ENCODE data around the gene SLC22A3.

SLC22A3 gene

GRCh38 chr6:160421854-160422253, 73.7 kb downstream of the SLC22A3 start:
- Histone ChIP-seq H3K4me1 (ENCODE audit: control insufficient read depth in 2 of 2, insufficient read depth in 2 of 2, low read length in 2 of 2) (no peaks in the 10 kb centered on the region), H3K36me3 (ENCODE audit: control insufficient read depth in 2 of 2, insufficient read depth in 2 of 2, low read length in 2 of 2) (no peaks in the 10 kb centered on the region), H3K27me3 (ENCODE audit: control insufficient read depth in 2 of 2, insufficient read depth in 2 of 2, low read length in 2 of 2) (no peaks in the 10 kb centered on the region), H3K9ac (ENCODE audit: low read depth in 1 of 2, low read length in 2 of 2) (no peak overlapping the region), H3K9me3 (ENCODE audit: control insufficient read depth in 2 of 2, low read length in 2 of 2) (no peaks in the 10 kb centered on the region), H3K4me3 (ENCODE audit: low read length in 2 of 2) (no peak overlapping the region), H3K27ac (ENCODE audit: low read depth in 2 of 2, low read length in 2 of 2) (no peak overlapping the region)

- H3K9ac ChIP-seq (ENCODE audit: low read depth in 1 of 2, low read length in 2 of 2), result no peak overlapping the region
- H3K27me3 ChIP-seq (ENCODE audit: control insufficient read depth in 2 of 2, insufficient read depth in 2 of 2, low read length in 2 of 2), result no peaks in the 10 kb centered on the region
Measured at GRCh38 chr6:160424256-160424655, 76.1 kb downstream of the SLC22A3 start.

GRCh38 chr6:160426136-160426535, 78.0 kb downstream of the SLC22A3 start:
- Histone ChIP-seq H3K4me3 (ENCODE audit: low read length in 2 of 2) (no peak overlapping the region), H3K27ac (ENCODE audit: low read depth in 2 of 2, low read length in 2 of 2) (no peak overlapping the region), H3K36me3 (ENCODE audit: control insufficient read depth in 2 of 2, insufficient read depth in 2 of 2, low read length in 2 of 2) (no peaks in the 10 kb centered on the region), H3K4me1 (ENCODE audit: control insufficient read depth in 2 of 2, insufficient read depth in 2 of 2, low read length in 2 of 2) (peaks cover 0 to 2% of the 10 kb centered on the region in 2 donors), H3K9me3 (ENCODE audit: control insufficient read depth in 2 of 2, low read length in 2 of 2) (no peaks in the 10 kb centered on the region), H3K9ac (ENCODE audit: low read depth in 1 of 2, low read length in 2 of 2) (no peak overlapping the region), H3K27me3 (ENCODE audit: control insufficient read depth in 2 of 2, insufficient read depth in 2 of 2, low read length in 2 of 2) (no peaks in the 10 kb centered on the region)

More at GRCh38 chr6:160424256-160424655, 76.1 kb downstream of the SLC22A3 start:
- no peak overlapping the region for H3K27ac ChIP-seq (ENCODE audit: low read depth in 2 of 2, low read length in 2 of 2)
- peaks cover 0 to 2% of the 10 kb centered on the region in 2 donors for H3K4me1 ChIP-seq (ENCODE audit: control insufficient read depth in 2 of 2, insufficient read depth in 2 of 2, low read length in 2 of 2)
- no peaks in the 10 kb centered on the region for H3K9me3 ChIP-seq (ENCODE audit: control insufficient read depth in 2 of 2, low read length in 2 of 2)
- no peaks in the 10 kb centered on the region for H3K36me3 ChIP-seq (ENCODE audit: control insufficient read depth in 2 of 2, insufficient read depth in 2 of 2, low read length in 2 of 2)
- no peak overlapping the region for H3K4me3 ChIP-seq (ENCODE audit: low read length in 2 of 2)

- Histone ChIP-seq H3K36me3 (ENCODE audit: control insufficient read depth in 2 of 2, insufficient read depth in 2 of 2, low read length in 2 of 2) (no peaks in the 10 kb centered on the region), H3K27ac (ENCODE audit: low read depth in 2 of 2, low read length in 2 of 2) (no peak overlapping the region), H3K4me1 (ENCODE audit: control insufficient read depth in 2 of 2, insufficient read depth in 2 of 2, low read length in 2 of 2) (peaks cover 0 to 2% of the 10 kb centered on the region in 2 donors), H3K27me3 (ENCODE audit: control insufficient read depth in 2 of 2, insufficient read depth in 2 of 2, low read length in 2 of 2) (no peaks in the 10 kb centered on the region), H3K9ac (ENCODE audit: low read depth in 1 of 2, low read length in 2 of 2) (no peak overlapping the region), H3K4me3 (ENCODE audit: low read length in 2 of 2) (no peak overlapping the region), H3K9me3 (ENCODE audit: control insufficient read depth in 2 of 2, low read length in 2 of 2) (no peaks in the 10 kb centered on the region)
Measured at GRCh38 chr6:160427312-160428068, 79.3 kb downstream of the SLC22A3 start.

DNA sequence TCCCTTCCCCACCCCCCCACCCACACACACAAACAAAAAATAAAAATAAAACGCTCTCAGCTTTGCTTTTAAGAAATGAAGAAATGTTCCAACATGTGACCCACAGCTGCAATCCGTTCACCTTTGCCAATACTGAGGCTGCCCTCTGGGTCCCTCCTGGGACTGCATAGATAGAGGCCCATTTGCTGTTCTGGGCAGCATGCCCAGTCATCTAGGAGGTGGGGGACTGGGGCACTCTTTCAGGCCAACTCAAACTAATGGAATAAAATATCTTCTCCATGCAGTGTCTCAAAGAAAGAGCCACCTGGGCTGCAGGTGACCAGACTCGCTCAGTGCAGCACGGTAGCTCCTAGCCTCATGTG, 79.9 kb downstream of the SLC22A3 start:
- Histone ChIP-seq H3K27me3 (ENCODE audit: control insufficient read depth in 2 of 2, insufficient read depth in 2 of 2, low read length in 2 of 2) (no peaks in the 10 kb centered on the region), H3K9me3 (ENCODE audit: control insufficient read depth in 2 of 2, low read length in 2 of 2) (no peaks in the 10 kb centered on the region), H3K36me3 (ENCODE audit: control insufficient read depth in 2 of 2, insufficient read depth in 2 of 2, low read length in 2 of 2) (no peaks in the 10 kb centered on the region), H3K9ac (ENCODE audit: low read depth in 1 of 2, low read length in 2 of 2) (no peak overlapping the region), H3K4me1 (ENCODE audit: control insufficient read depth in 2 of 2, insufficient read depth in 2 of 2, low read length in 2 of 2) (peaks cover 0 to 2% of the 10 kb centered on the region in 2 donors), H3K27ac (ENCODE audit: low read depth in 2 of 2, low read length in 2 of 2) (no peak overlapping the region), H3K4me3 (ENCODE audit: low read length in 2 of 2) (no peak overlapping the region)

GRCh38 chr6:160428818-160429619, 80.8 kb downstream of the SLC22A3 start:
- H3K27me3 ChIP-seq (ENCODE audit: control insufficient read depth in 2 of 2, insufficient read depth in 2 of 2, low read length in 2 of 2), result no peaks in the 10 kb centered on the region
- no peaks in the 10 kb centered on the region for H3K9me3 ChIP-seq (ENCODE audit: control insufficient read depth in 2 of 2, low read length in 2 of 2)
- peaks cover 0 to 2% of the 10 kb centered on the region in 2 donors for H3K4me1 ChIP-seq (ENCODE audit: control insufficient read depth in 2 of 2, insufficient read depth in 2 of 2, low read length in 2 of 2)
- H3K9ac ChIP-seq (ENCODE audit: low read depth in 1 of 2, low read length in 2 of 2), result no peak overlapping the region
- H3K27ac ChIP-seq (ENCODE audit: low read depth in 2 of 2, low read length in 2 of 2), result no peak overlapping the region
- no peaks in the 10 kb centered on the region for H3K36me3 ChIP-seq (ENCODE audit: control insufficient read depth in 2 of 2, insufficient read depth in 2 of 2, low read length in 2 of 2)
- no peak overlapping the region for H3K4me3 ChIP-seq (ENCODE audit: low read length in 2 of 2)

DNA sequence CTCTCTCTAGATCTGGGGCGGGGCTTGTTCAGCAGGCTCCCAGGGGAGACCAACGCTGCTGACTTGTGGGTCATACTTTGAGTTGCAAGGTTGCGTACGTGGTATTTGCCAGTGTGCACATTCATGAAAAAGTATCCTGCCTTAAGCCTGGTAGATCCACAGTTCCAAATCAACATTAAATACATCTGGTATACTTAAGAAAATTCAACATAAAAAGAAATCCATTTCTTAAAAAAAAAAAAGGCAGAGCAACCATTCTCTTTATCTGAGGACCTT, 81.4 kb downstream of the SLC22A3 start:
- no peak overlapping the region for H3K27ac ChIP-seq (ENCODE audit: low read depth in 2 of 2, low read length in 2 of 2)
- H3K4me1 ChIP-seq (ENCODE audit: control insufficient read depth in 2 of 2, insufficient read depth in 2 of 2, low read length in 2 of 2), result peaks cover 0 to 2% of the 10 kb centered on the region in 2 donors

GRCh38 chr6:160430203-160430602, 82.0 kb downstream of the SLC22A3 start:
- no peak overlapping the region for H3K4me3 ChIP-seq (ENCODE audit: low read length in 2 of 2)
- H3K4me1 ChIP-seq (ENCODE audit: control insufficient read depth in 2 of 2, insufficient read depth in 2 of 2, low read length in 2 of 2), result peaks cover 0 to 2% of the 10 kb centered on the region in 2 donors
- H3K27me3 ChIP-seq (ENCODE audit: control insufficient read depth in 2 of 2, insufficient read depth in 2 of 2, low read length in 2 of 2), result no peaks in the 10 kb centered on the region
- peak overlapping the region in 1 of 2 donors; percentile 1 for H3K27ac ChIP-seq (ENCODE audit: low read depth in 2 of 2, low read length in 2 of 2)
- H3K9ac ChIP-seq (ENCODE audit: low read depth in 1 of 2, low read length in 2 of 2), result no peak overlapping the region
- no peaks in the 10 kb centered on the region for H3K36me3 ChIP-seq (ENCODE audit: control insufficient read depth in 2 of 2, insufficient read depth in 2 of 2, low read length in 2 of 2)
- no peaks in the 10 kb centered on the region for H3K9me3 ChIP-seq (ENCODE audit: control insufficient read depth in 2 of 2, low read length in 2 of 2)

More for the DNA sequence above, 81.4 kb downstream of the SLC22A3 start:
- Histone ChIP-seq H3K36me3 (ENCODE audit: control insufficient read depth in 2 of 2, insufficient read depth in 2 of 2, low read length in 2 of 2) (no peaks in the 10 kb centered on the region), H3K4me3 (ENCODE audit: low read length in 2 of 2) (no peak overlapping the region), H3K9ac (ENCODE audit: low read depth in 1 of 2, low read length in 2 of 2) (no peak overlapping the region), H3K9me3 (ENCODE audit: control insufficient read depth in 2 of 2, low read length in 2 of 2) (no peaks in the 10 kb centered on the region), H3K27me3 (ENCODE audit: control insufficient read depth in 2 of 2, insufficient read depth in 2 of 2, low read length in 2 of 2) (no peaks in the 10 kb centered on the region)

- no peaks in the 10 kb centered on the region for H3K36me3 ChIP-seq (ENCODE audit: control insufficient read depth in 2 of 2, insufficient read depth in 2 of 2, low read length in 2 of 2)
- peaks cover 0 to 2% of the 10 kb centered on the region in 2 donors for H3K4me1 ChIP-seq (ENCODE audit: control insufficient read depth in 2 of 2, insufficient read depth in 2 of 2, low read length in 2 of 2)
- H3K4me3 ChIP-seq (ENCODE audit: low read length in 2 of 2), result no peak overlapping the region
- peak overlapping the region in 1 of 2 donors; percentile 1 for H3K27ac ChIP-seq (ENCODE audit: low read depth in 2 of 2, low read length in 2 of 2)
- H3K27me3 ChIP-seq (ENCODE audit: control insufficient read depth in 2 of 2, insufficient read depth in 2 of 2, low read length in 2 of 2), result peaks cover 0 to under 1% of the 10 kb centered on the region in 2 donors
- H3K9me3 ChIP-seq (ENCODE audit: control insufficient read depth in 2 of 2, low read length in 2 of 2), result no peaks in the 10 kb centered on the region
- no peak overlapping the region for H3K9ac ChIP-seq (ENCODE audit: low read depth in 1 of 2, low read length in 2 of 2)
Measured at GRCh38 chr6:160430751-160431150, 82.6 kb downstream of the SLC22A3 start.

DNA sequence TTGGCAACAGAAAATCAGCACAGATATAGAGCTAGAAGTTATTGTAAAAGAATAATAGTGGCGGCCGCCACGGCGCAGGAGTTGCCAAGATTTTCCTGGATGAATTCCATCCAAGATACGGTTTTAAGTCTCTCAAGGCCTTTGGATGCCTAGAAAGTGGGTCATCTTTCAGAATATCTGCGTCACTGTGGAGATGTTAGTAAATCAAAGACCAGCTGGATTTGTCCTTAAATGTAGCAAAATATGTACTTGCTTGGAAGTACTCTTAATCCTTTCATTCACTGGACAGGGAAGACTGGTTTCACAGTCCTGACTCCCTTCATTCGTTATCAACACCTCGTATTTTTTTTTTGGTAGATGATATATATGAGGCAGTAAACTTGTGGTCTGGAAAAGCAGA, 83.0 kb downstream of the SLC22A3 start:
- H3K9me3 ChIP-seq (ENCODE audit: control insufficient read depth in 2 of 2, low read length in 2 of 2), result no peaks in the 10 kb centered on the region
- H3K36me3 ChIP-seq (ENCODE audit: control insufficient read depth in 2 of 2, insufficient read depth in 2 of 2, low read length in 2 of 2), result no peaks in the 10 kb centered on the region
- peaks cover 0 to 3% of the 10 kb centered on the region in 2 donors for H3K27me3 ChIP-seq (ENCODE audit: control insufficient read depth in 2 of 2, insufficient read depth in 2 of 2, low read length in 2 of 2)
- H3K27ac ChIP-seq (ENCODE audit: low read depth in 2 of 2, low read length in 2 of 2), result no peak overlapping the region
- H3K9ac ChIP-seq (ENCODE audit: low read depth in 1 of 2, low read length in 2 of 2), result no peak overlapping the region
- no peak overlapping the region for H3K4me3 ChIP-seq (ENCODE audit: low read length in 2 of 2)
- peaks cover 0 to 2% of the 10 kb centered on the region in 2 donors for H3K4me1 ChIP-seq (ENCODE audit: control insufficient read depth in 2 of 2, insufficient read depth in 2 of 2, low read length in 2 of 2)
